ENCODE data around the gene VCP.

VCP gene

GRCh38 chr9:35102769-35103659 is 30.6 kb upstream of the VCP start, which contains the start of gene STOML2:
Gene STOML2, minus strand, starts transcription at chr9:35103131. Its CDS starts 37 bp downstream, at chr9:35103094.
- peak; percentile 91 for FAIRE-seq

- no peak for FAIRE-seq
These were observed 30.0 kb upstream of the VCP start for GRCh38 chr9:35102465-35102768.

GRCh38 chr9:35097573-35097972 is 25.1 kb upstream of the VCP start:
- no peak for FAIRE-seq

- no peak for FAIRE-seq
These were observed 23.8 kb upstream of the VCP start, which contains the start of gene PIGO for GRCh38 chr9:35096035-35096849. Gene PIGO, minus strand, starts transcription at chr9:35096591. Its CDS starts 1,026 bp downstream, at chr9:35095565.

- no peak for FAIRE-seq
These were observed 19.1 kb upstream of the VCP start for GRCh38 chr9:35091536-35091935.

- no peak for FAIRE-seq
These were observed 17.0 kb upstream of the VCP start for GRCh38 chr9:35089434-35089833.

- no peak for FAIRE-seq
These were observed 12.7 kb upstream of the VCP start for GRCh38 chr9:35085078-35085477.

GRCh38 chr9:35079426-35080341 is 7.3 kb upstream of the VCP start, which contains the start of gene FANCG:
Gene FANCG, minus strand, starts transcription at chr9:35079942. Its CDS starts 418 bp downstream, at chr9:35079524.
- FAIRE-seq, result peak; percentile 14

- FAIRE-seq, result no peak
These were observed 6.6 kb upstream of the VCP start for GRCh38 chr9:35079041-35079425.

- no peak for FAIRE-seq
These were observed 5.6 kb upstream of the VCP start for GRCh38 chr9:35078066-35078465.

- no peak for FAIRE-seq
These were observed 4.4 kb upstream of the VCP start for GRCh38 chr9:35076848-35077247.

GRCh38 chr9:35075358-35075757 is 2.9 kb upstream of the VCP start:
- FAIRE-seq, result no peak

GRCh38 chr9:35074791-35075190 is 2.4 kb upstream of the VCP start:
- no peak for FAIRE-seq

GRCh38 chr9:35074141-35074540 is 1.7 kb upstream of the VCP start:
- FAIRE-seq, result no peak

GRCh38 chr9:35073279-35073612 is 821 bp upstream of the VCP start:
- no peak for FAIRE-seq

GRCh38 chr9:35071814-35072460 is 488 bp downstream of the VCP start:
- no peak for FAIRE-seq

- FAIRE-seq, result no peak
These were observed 1.3 kb downstream of the VCP start for GRCh38 chr9:35070823-35071813.

GRCh38 chr9:35069020-35069419 is 3.4 kb downstream of the VCP start:
- FAIRE-seq, result no peak

GRCh38 chr9:35067056-35067455 is 5.4 kb downstream of the VCP start:
- FAIRE-seq, result no peak

- no peak for FAIRE-seq
These were observed 11.7 kb downstream of the VCP start for GRCh38 chr9:35060548-35061207.

- no peak for FAIRE-seq
These were observed 13.0 kb downstream of the VCP start for GRCh38 chr9:35059438-35059837.
